Measurements from ENCODE around the gene CRYZL1.

DNA sequence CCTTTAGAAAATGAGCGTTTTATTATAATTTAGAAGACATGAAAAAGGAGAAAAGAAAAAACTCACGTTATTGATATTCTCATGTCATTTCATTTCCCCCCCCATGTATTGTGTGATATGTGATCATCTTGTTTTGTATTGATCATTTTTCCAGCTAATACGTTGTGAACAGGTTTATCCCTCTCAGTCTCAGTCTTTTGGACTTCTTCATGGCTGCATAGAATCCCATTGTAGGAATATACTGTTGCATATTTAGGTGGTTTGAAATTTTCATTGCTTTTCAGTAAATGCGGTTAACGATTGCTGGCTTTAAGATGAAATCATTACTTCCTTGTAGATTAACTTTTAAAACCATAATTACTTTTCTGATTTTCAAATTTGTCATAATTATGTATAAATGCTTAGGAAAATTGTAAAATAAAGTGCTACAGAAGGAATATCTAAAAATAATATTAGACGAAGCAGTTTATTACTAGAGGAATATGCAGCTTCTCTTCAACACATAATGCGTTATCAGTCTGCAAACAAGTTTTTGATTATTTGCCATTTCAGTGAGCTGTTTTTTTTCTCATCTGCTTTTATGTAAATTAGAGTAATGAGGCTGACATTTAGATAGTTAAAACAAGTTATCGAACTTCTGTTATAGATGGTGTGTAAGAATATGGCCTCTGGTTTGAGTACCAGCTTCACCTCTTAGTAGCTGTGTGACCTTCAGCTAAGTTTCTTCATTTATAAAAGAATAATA, 96.9 kb downstream of the CRYZL1 start:
- TF ChIP-seq, protein P1, sequence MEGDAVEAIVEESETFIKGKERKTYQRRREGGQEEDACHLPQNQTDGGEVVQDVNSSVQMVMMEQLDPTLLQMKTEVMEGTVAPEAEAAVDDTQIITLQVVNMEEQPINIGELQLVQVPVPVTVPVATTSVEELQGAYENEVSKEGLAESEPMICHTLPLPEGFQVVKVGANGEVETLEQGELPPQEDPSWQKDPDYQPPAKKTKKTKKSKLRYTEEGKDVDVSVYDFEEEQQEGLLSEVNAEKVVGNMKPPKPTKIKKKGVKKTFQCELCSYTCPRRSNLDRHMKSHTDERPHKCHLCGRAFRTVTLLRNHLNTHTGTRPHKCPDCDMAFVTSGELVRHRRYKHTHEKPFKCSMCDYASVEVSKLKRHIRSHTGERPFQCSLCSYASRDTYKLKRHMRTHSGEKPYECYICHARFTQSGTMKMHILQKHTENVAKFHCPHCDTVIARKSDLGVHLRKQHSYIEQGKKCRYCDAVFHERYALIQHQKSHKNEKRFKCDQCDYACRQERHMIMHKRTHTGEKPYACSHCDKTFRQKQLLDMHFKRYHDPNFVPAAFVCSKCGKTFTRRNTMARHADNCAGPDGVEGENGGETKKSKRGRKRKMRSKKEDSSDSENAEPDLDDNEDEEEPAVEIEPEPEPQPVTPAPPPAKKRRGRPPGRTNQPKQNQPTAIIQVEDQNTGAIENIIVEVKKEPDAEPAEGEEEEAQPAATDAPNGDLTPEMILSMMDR (IDR thresholded peaks at IDR 0.05; ENCODE audit: borderline replicate concordance, extremely low read depth, low read length, poor library complexity, severe bottlenecking) = no peak
- TF ChIP-seq EZH2 (IDR thresholded peaks at IDR 0.05; ENCODE audit: borderline replicate concordance, low read depth, low read length, severe bottlenecking) = no peak
